ENCODE measurements around the gene NCAM1.
"Not testable (repeated sequence)": the region's sequence is repeated elsewhere in the genome, so short reads cannot be mapped to it uniquely, and the experiment has no call there.

The NCAM1 gene

GRCh38 chr11:113282898-113283437 is 321.7 kb downstream of the NCAM1 start:
- DNase-seq = no peak

- no peak for DNase-seq
These were observed 322.7 kb downstream of the NCAM1 start for GRCh38 chr11:113283881-113284280.

- DNase-seq = no peak
These were observed 324.8 kb downstream of the NCAM1 start for GRCh38 chr11:113286009-113286408.

GRCh38 chr11:113286509-113287497 is 325.6 kb downstream of the NCAM1 start:
- DNase-seq = no peak

GRCh38 chr11:113287801-113288200 is 326.6 kb downstream of the NCAM1 start:
- no peak for DNase-seq

- no peak for DNase-seq
These were observed 327.2 kb downstream of the NCAM1 start for GRCh38 chr11:113288286-113288863.

GRCh38 chr11:113289431-113290187 is 328.4 kb downstream of the NCAM1 start:
- DNase-seq = peak; percentile 64

- DNase-seq = no peak
These were observed 332.7 kb downstream of the NCAM1 start for GRCh38 chr11:113293936-113294335.

- no peak for DNase-seq
These were observed 334.8 kb downstream of the NCAM1 start for GRCh38 chr11:113295993-113296392.

- no peak for DNase-seq
These were observed 335.4 kb downstream of the NCAM1 start for GRCh38 chr11:113296447-113297205.

- DNase-seq = not testable (repeated sequence)
These were observed 337.3 kb downstream of the NCAM1 start for GRCh38 chr11:113298496-113298895.

GRCh38 chr11:113304916-113305315 is 343.7 kb downstream of the NCAM1 start:
- DNase-seq = no peak

GRCh38 chr11:113305440-113306336 is 344.5 kb downstream of the NCAM1 start:
- DNase-seq = peak; percentile 72

GRCh38 chr11:113308601-113309000 is 347.4 kb downstream of the NCAM1 start:
- no peak for DNase-seq

GRCh38 chr11:113311536-113311935 is 350.3 kb downstream of the NCAM1 start:
- DNase-seq = no peak

GRCh38 chr11:113313601-113314000 is 352.4 kb downstream of the NCAM1 start:
- DNase-seq = no peak

GRCh38 chr11:113314065-113314388 is 352.8 kb downstream of the NCAM1 start:
- DNase-seq = no peak

- peak; percentile 96 for DNase-seq
These were observed 353.4 kb downstream of the NCAM1 start, which contains the start of gene TTC12 for GRCh38 chr11:113314389-113315301. TTC12 (plus strand) TSS chr11:113314583; CDS start chr11:113316258, 1,675 bp downstream.

- no peak for DNase-seq
These were observed 354.6 kb downstream of the NCAM1 start for GRCh38 chr11:113315811-113316210.

- DNase-seq = no peak
These were observed 355.0 kb downstream of the NCAM1 start for GRCh38 chr11:113316256-113316655.

All from activated naive CD4-positive, alpha-beta T cell treated with Interleukin-2 at 50 U/mL for 16 hours (primary cell).